H7 (cell line): ENCODE measurements around the gene NCAPD2. TPM values are rescaled to one million over a fixed set of nuclear protein-coding genes. Genes with fewer than 3 reads are reported as not detected.
"Not testable (repeated sequence)": the region's sequence is repeated elsewhere in the genome, so short reads cannot be mapped to it uniquely, and the experiment has no call there.

ENCODE experiments used
- DNase-seq: peaks from one replicate; pipeline ENCODE4 v3.0.0; 2012
- H3K27me3 ChIP-seq: 2 replicates; pipeline ENCODE4 v1.6.0; 2011; ENCODE audit warnings: mild to moderate bottlenecking, low read length; ENCODE audit not compliant: control insufficient read depth, insufficient read depth
- H3K36me3 ChIP-seq: replicated peaks from 2 replicates; pipeline ENCODE4 v1.5.1; 2011; ENCODE audit warnings: low read length; ENCODE audit not compliant: control insufficient read depth, insufficient read depth
- H3K4me3 ChIP-seq: 2 replicates; pipeline ENCODE4 v1.5.1; 2011; ENCODE audit warnings: low read depth, mild to moderate bottlenecking, control low read depth, low read length, moderate library complexity; ENCODE audit not compliant: insufficient read depth
- total RNA-seq: library from RNA; depleted of rRNA; stranded (reverse); fragments of >200 nt; shearing (Covaris generic); gene quantifications from 2 replicates; pipeline ENCODE4 v1.2.3, GENCODE V29; 2014

Gene NCAPD2
- total RNA-seq, 1 experiment from 2014 or later: 104 TPM

- Histone ChIP-seq H3K4me3 (no peak overlapping the region), H3K36me3 (peaks cover 18% of the 10 kb centered on the region), H3K27me3 (peaks cover 2% of the 10 kb centered on the region; the same call in 1 of the 2 replicates)
- DNase-seq: peak; percentile 35
These were observed 58.2 kb downstream of the NCAPD2 start for GRCh38 chr12:6552140-6552551.

- Histone ChIP-seq H3K4me3 (no peak overlapping the region), H3K27me3 (peaks cover 2% of the 10 kb centered on the region; the same call in 1 of the 2 replicates), H3K36me3 (peaks cover 14% of the 10 kb centered on the region)
- no peak for DNase-seq
These were observed 59.4 kb downstream of the NCAPD2 start for GRCh38 chr12:6553051-6553868.

GRCh38 chr12:6554168-6555017, 60.5 kb downstream of the NCAPD2 start:
- H3K27me3 ChIP-seq: peaks cover 2% of the 10 kb centered on the region; the same call in 1 of the 2 replicates
- peak; percentile 94 for DNase-seq

GRCh38 chr12:6555018-6555691, 61.3 kb downstream of the NCAPD2 start:
- Histone ChIP-seq H3K36me3 (peaks cover 21% of the 10 kb centered on the region), H3K27me3 (peaks cover 2% of the 10 kb centered on the region; the same call in 1 of the 2 replicates), H3K4me3 (peak overlapping the region; percentile 87)
- DNase-seq: peak; percentile 80

More at GRCh38 chr12:6554168-6555017, 60.5 kb downstream of the NCAPD2 start:
- H3K36me3 ChIP-seq: peaks cover 14% of the 10 kb centered on the region
- peak overlapping the region; percentile 87 for H3K4me3 ChIP-seq

GRCh38 chr12:6556496-6556817, 62.6 kb downstream of the NCAPD2 start:
- peaks cover 33% of the 10 kb centered on the region for H3K36me3 ChIP-seq
- peak; percentile 29 for DNase-seq
- not testable (repeated sequence) for H3K4me3 ChIP-seq, H3K27me3 ChIP-seq

GRCh38 chr12:6556857-6557256, 63.0 kb downstream of the NCAPD2 start:
- peaks cover 2% of the 10 kb centered on the region; the same call in 1 of the 2 replicates for H3K27me3 ChIP-seq
- peaks cover 36% of the 10 kb centered on the region for H3K36me3 ChIP-seq
- DNase-seq: no peak
- H3K4me3 ChIP-seq: no peak overlapping the region

- not testable (repeated sequence) for H3K27me3 ChIP-seq, H3K4me3 ChIP-seq
- peak; percentile 74 for DNase-seq
- H3K36me3 ChIP-seq: peaks cover 47% of the 10 kb centered on the region
These were observed 64.3 kb downstream of the NCAPD2 start for GRCh38 chr12:6558014-6558760.

- DNase-seq: no peak
- H3K27me3 ChIP-seq: peaks cover 2% of the 10 kb centered on the region; the same call in 1 of the 2 replicates
- no peak overlapping the region for H3K4me3 ChIP-seq
- peaks cover 50% of the 10 kb centered on the region for H3K36me3 ChIP-seq
These were observed 65.6 kb downstream of the NCAPD2 start for GRCh38 chr12:6559500-6559899.

- no peak for DNase-seq
- peaks cover 57% of the 10 kb centered on the region for H3K36me3 ChIP-seq
These were observed 66.8 kb downstream of the NCAPD2 start for GRCh38 chr12:6560501-6561205.

GRCh38 chr12:6562881-6563280, 69.0 kb downstream of the NCAPD2 start:
- H3K36me3 ChIP-seq: peaks cover 60% of the 10 kb centered on the region
- no peak for DNase-seq
- no peaks in the 10 kb centered on the region; the same call in 1 of the 2 replicates for H3K27me3 ChIP-seq
- H3K4me3 ChIP-seq: no peak overlapping the region

More at GRCh38 chr12:6560501-6561205, 66.8 kb downstream of the NCAPD2 start:
- H3K4me3 ChIP-seq: no peak overlapping the region
- no peaks in the 10 kb centered on the region; the same call in 1 of the 2 replicates for H3K27me3 ChIP-seq

GRCh38 chr12:6563448-6564050, 69.6 kb downstream of the NCAPD2 start:
- Histone ChIP-seq H3K27me3 (no peaks in the 10 kb centered on the region; the same call in 1 of the 2 replicates), H3K36me3 (peaks cover 59% of the 10 kb centered on the region), H3K4me3 (no peak overlapping the region)
- DNase-seq: peak; percentile 76

- Histone ChIP-seq H3K27me3 (no peaks in the 10 kb centered on the region; the same call in 1 of the 2 replicates), H3K4me3 (peak overlapping the region; percentile 78), H3K36me3 (peaks cover 43% of the 10 kb centered on the region)
- peak; percentile 43 for DNase-seq
These were observed 73.3 kb downstream of the NCAPD2 start for GRCh38 chr12:6567112-6567670.

- Histone ChIP-seq H3K36me3 (peaks cover 41% of the 10 kb centered on the region), H3K27me3 (no peaks in the 10 kb centered on the region), H3K4me3 (no peak overlapping the region)
- DNase-seq: no peak
These were observed 75.4 kb downstream of the NCAPD2 start for GRCh38 chr12:6569312-6569711.
